Colonic mucosa (tissue), 4 donors: ENCODE data around the gene ADIPOR2. TPM values are rescaled to one million over a fixed set of nuclear protein-coding genes. Genes with fewer than 3 reads are reported as not detected.

ENCODE experiments used
- DNase-seq: peaks from one replicate; pipeline ENCODE4 v3.0.0-alpha.2; 2020
- H3K27ac ChIP-seq: fragments of 200-600 bp; one replicate; pipeline ENCODE4 v1.8.0; 2021
- H3K27me3 ChIP-seq: fragments of 200-600 bp; one replicate; pipeline ENCODE4 v1.8.0; 2021
- H3K36me3 ChIP-seq: fragments of 200-600 bp; one replicate; pipeline ENCODE4 v1.8.0; 2021
- H3K4me1 ChIP-seq: fragments of 200-600 bp; one replicate; pipeline ENCODE4 v1.8.0; 2021; ENCODE audit warnings: mild to moderate bottlenecking
- H3K4me3 ChIP-seq: fragments of 200-600 bp; one replicate; pipeline ENCODE4 v1.8.0; 2021
- H3K9ac ChIP-seq, 2 donors: one replicate each; pipeline ENCODE4 v1.7.0; 2013; ENCODE audit warnings: control low read depth in 2 of 2, low read depth in 2 of 2, low read length in 2 of 2
- H3K9me3 ChIP-seq: fragments of 200-600 bp; one replicate; pipeline ENCODE4 v1.8.0; 2021
- intact Hi-C: fragments of 100-400 bp; cut with DNase I; formaldehyde crosslinking; loops from one replicate; pipeline ENCODE4 v1.14.1; 2022
- total RNA-seq, 2 donors: library from RNA; stranded (reverse); fragmentation: NEBNext Ultra II Directional in 1 of 2; extraction: Animal tissue kit (Norgen Biotek cat#: 25700) in 1 of 2; gene quantifications; one replicate each; pipeline ENCODE4 v1.2.1, GENCODE V29; 2021
- TF ChIP-seq, protein P1 (sequence below): fragments of 200-600 bp; IDR thresholded peaks from one replicate; pipeline ENCODE4 v1.8.0; 2022; ENCODE audit warnings: antibody characterized with exemption, mild to moderate bottlenecking
- donor health status: healthy.
- donor health status: DM: no; HTN: no; CAD: no.
- donor health status: DM: no; HTN: no; CAD: no.

Gene ADIPOR2
- total RNA-seq, 2 donors from 2014 or later, result 68.3 to 138 TPM

DNA sequence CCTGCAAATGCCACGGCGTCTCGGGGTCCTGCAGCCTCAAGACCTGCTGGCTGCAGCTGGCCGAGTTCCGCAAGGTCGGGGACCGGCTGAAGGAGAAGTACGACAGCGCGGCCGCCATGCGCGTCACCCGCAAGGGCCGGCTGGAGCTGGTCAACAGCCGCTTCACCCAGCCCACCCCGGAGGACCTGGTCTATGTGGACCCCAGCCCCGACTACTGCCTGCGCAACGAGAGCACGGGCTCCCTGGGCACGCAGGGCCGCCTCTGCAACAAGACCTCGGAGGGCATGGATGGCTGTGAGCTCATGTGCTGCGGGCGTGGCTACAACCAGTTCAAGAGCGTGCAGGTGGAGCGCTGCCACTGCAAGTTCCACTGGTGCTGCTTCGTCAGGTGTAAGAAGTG is 45.1 kb upstream of the ADIPOR2 start:
- H3K27ac ChIP-seq, result no peak overlapping the region
- H3K4me3 ChIP-seq, result no peak overlapping the region
- no peaks in the 10 kb centered on the region for H3K36me3 ChIP-seq
- no peaks in the 10 kb centered on the region for H3K27me3 ChIP-seq
- no peak for DNase-seq
- intact Hi-C loops, result loop anchor here (5.0 to 10.0 kb wide), 2 partner anchors 286 to 389 kb away; no protein-coding TSS in a partner anchor
- H3K9ac ChIP-seq, result no peak overlapping the region
- TF ChIP-seq, protein P1, sequence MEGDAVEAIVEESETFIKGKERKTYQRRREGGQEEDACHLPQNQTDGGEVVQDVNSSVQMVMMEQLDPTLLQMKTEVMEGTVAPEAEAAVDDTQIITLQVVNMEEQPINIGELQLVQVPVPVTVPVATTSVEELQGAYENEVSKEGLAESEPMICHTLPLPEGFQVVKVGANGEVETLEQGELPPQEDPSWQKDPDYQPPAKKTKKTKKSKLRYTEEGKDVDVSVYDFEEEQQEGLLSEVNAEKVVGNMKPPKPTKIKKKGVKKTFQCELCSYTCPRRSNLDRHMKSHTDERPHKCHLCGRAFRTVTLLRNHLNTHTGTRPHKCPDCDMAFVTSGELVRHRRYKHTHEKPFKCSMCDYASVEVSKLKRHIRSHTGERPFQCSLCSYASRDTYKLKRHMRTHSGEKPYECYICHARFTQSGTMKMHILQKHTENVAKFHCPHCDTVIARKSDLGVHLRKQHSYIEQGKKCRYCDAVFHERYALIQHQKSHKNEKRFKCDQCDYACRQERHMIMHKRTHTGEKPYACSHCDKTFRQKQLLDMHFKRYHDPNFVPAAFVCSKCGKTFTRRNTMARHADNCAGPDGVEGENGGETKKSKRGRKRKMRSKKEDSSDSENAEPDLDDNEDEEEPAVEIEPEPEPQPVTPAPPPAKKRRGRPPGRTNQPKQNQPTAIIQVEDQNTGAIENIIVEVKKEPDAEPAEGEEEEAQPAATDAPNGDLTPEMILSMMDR, result no peak
- no peaks in the 10 kb centered on the region for H3K9me3 ChIP-seq
- no peaks in the 10 kb centered on the region for H3K4me1 ChIP-seq

DNA sequence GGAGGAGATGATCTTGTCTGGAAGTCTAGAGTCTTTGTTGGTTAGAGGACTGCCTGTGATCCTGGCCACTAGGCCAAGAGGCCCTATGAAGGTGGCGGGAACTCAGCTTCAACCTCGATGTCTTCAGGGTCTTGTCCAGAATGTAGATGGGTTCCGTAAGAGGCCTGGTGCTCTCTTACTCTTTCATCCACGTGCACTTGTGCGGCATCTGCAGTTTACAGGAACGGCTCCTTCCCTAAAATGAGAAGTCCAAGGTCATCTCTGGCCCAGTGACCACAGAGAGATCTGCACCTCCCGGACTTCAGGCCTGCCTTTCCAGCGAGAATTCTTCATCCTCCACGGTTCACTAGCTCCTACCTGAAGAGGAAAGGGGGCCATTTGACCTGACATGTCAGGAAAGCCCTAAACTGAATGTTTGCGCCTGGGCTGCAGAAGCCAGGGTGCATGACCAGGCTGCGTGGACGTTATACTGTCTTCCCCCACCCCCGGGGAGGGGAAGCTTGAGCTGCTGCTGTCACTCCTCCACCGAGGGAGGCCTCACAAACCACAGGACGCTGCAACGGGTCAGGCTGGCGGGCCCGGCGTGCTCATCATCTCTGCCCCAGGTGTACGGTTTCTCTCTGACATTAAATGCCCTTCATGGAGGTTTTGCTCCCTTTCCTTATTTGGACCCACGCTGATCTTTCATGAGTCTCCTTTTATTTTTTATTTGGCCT is 44.1 kb upstream of the ADIPOR2 start:
- TF ChIP-seq, protein P1, result no peak
- Histone ChIP-seq H3K4me1 (no peaks in the 10 kb centered on the region), H3K9me3 (no peaks in the 10 kb centered on the region), H3K36me3 (no peaks in the 10 kb centered on the region), H3K9ac (no peak overlapping the region), H3K27ac (no peak overlapping the region), H3K27me3 (no peaks in the 10 kb centered on the region), H3K4me3 (no peak overlapping the region)
- intact Hi-C loops, result loop anchor here (5.0 to 10.0 kb wide), 2 partner anchors 286 to 388 kb away; no protein-coding TSS in a partner anchor
- DNase-seq, result no peak

DNA sequence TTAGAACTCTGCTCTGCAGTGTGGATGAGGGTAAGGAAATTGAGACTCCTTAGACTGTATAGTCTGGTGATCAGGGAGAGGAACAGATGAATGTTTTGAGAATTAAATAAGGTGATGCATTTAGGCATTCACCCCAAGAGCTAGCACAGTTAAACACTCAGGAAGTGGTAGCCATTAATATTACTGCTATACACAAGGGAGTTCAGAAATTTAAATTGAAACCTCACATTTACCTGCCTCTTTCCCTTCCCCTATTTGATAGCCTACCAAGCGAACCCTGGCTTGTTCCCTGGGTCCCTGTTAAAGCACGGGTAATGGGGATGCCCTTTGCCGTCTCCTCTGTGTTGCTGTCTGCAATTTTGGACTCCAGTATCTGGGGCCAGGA is 43.6 kb upstream of the ADIPOR2 start:
- H3K4me3 ChIP-seq, result no peak overlapping the region
- no peaks in the 10 kb centered on the region for H3K27me3 ChIP-seq
- no peak overlapping the region for H3K27ac ChIP-seq
- H3K36me3 ChIP-seq, result no peaks in the 10 kb centered on the region
- no peak overlapping the region for H3K9ac ChIP-seq
- H3K4me1 ChIP-seq, result no peaks in the 10 kb centered on the region
- intact Hi-C loops, result loop anchor here (5.0 to 10.0 kb wide), 2 partner anchors 285 to 388 kb away; no protein-coding TSS in a partner anchor
- TF ChIP-seq, protein P1, result no peak
- no peaks in the 10 kb centered on the region for H3K9me3 ChIP-seq
- no peak for DNase-seq

DNA sequence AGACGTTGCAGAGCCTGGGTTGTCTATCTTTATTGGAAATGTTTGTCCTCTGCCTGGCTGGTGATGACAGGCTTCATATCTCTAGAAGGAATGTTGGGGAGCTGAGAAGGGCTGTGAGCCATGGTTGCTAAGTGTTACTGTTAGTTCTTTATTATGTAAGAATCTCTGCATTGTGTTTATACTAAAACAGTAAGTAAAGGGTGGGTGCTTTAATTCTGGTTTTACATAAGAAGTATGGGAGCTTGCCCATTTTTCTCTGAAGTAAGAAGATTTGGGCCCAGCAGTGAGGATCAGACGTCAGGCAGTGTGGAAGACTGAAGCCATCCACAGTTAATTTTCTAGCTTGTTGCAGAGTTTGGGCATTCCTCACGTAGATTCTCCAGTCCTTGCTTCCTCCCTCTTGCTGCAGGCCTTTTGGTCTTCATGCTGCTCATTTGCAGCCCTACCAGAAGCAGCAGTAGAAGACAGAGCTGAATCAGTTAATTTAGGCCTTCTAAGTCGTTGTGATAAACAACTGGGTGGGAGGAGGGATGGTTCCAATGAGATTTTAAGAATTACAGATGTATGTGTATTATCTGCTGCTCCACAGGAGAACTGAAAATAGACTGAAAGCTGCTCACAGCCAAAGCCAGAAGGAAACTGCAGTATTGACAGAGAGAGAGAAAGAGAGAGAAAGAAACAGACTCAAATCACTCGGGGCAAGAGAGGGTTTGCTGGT is 40.5 kb upstream of the ADIPOR2 start:
- H3K4me3 ChIP-seq, result no peak overlapping the region
- DNase-seq, result no peak
- no peaks in the 10 kb centered on the region for H3K9me3 ChIP-seq
- H3K9ac ChIP-seq, result no peak overlapping the region
- intact Hi-C loops, result no loop called here
- H3K4me1 ChIP-seq, result no peaks in the 10 kb centered on the region
- no peak overlapping the region for H3K27ac ChIP-seq
- TF ChIP-seq, protein P1, result no peak
- H3K27me3 ChIP-seq, result no peaks in the 10 kb centered on the region
- no peaks in the 10 kb centered on the region for H3K36me3 ChIP-seq

DNA sequence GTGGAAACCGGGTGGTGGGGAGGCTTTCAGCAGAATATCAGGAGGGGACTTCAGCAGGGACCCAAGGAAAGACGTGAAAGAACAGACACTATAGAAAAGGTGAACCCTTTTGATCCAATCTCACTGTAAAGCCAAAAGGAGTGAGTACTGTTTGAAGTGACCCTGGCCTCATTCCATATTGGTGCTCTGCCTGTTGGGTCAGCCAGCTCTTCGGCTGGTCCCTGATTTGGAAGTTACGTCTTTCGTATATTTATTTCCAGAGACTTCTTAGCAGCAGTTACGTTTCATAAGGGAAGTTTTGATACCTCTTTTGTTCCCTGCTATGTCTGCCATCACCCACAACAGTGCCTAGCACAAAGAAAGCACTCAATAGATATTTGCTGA is 39.9 kb upstream of the ADIPOR2 start:
- Histone ChIP-seq H3K27me3 (no peaks in the 10 kb centered on the region), H3K4me1 (no peaks in the 10 kb centered on the region), H3K36me3 (no peaks in the 10 kb centered on the region), H3K9me3 (no peaks in the 10 kb centered on the region), H3K4me3 (no peak overlapping the region), H3K9ac (no peak overlapping the region), H3K27ac (no peak overlapping the region)
- TF ChIP-seq, protein P1, result no peak
- intact Hi-C loops, result no loop called here
- DNase-seq, result no peak
